Osteocyte (in vitro differentiated cells): ENCODE results near the gene SLC13A5. TPM values are rescaled to one million over a fixed set of nuclear protein-coding genes. Genes with fewer than 3 reads are reported as not detected.

Source experiments
- DNase-seq: peaks from one replicate; pipeline ENCODE4 v3.0.0; 2021; ENCODE audit warnings: mixed read lengths; ENCODE audit not compliant: unreplicated experiment; ENCODE audit errors: extremely low spot score
- H3K27ac Mint-ChIP-seq: one replicate; pipeline ENCODE4 v1.8.0; 2021; ENCODE audit warnings: mild to moderate bottlenecking, mixed read lengths; ENCODE audit not compliant: unreplicated experiment
- H3K27me3 Mint-ChIP-seq: one replicate; pipeline ENCODE4 v1.8.0; 2021; ENCODE audit warnings: mixed read lengths; ENCODE audit not compliant: unreplicated experiment
- H3K36me3 Mint-ChIP-seq: one replicate; pipeline ENCODE4 v1.8.0; 2021; ENCODE audit warnings: mixed read lengths; ENCODE audit not compliant: unreplicated experiment
- H3K4me1 Mint-ChIP-seq: one replicate; pipeline ENCODE4 v1.8.0; 2021; ENCODE audit warnings: mixed read lengths; ENCODE audit not compliant: unreplicated experiment
- H3K4me3 Mint-ChIP-seq: one replicate; pipeline ENCODE4 v1.8.0; 2021; ENCODE audit warnings: mild to moderate bottlenecking, moderate library complexity, mixed read lengths; ENCODE audit not compliant: unreplicated experiment
- H3K9me3 Mint-ChIP-seq: one replicate; pipeline ENCODE4 v1.8.0; 2021; ENCODE audit warnings: mixed read lengths; ENCODE audit not compliant: unreplicated experiment
- CTCF ChIP-seq: fragments of 200-600 bp; sonication (generic); IDR thresholded peaks from 2 replicates; pipeline ENCODE4 v1.5.0; 2021; ENCODE audit warnings: antibody characterized with exemption, mild to moderate bottlenecking, moderate library complexity
- total RNA-seq: library from RNA; stranded (reverse); gene quantifications from 2 replicates; pipeline ENCODE4 v1.2.1, GENCODE V29; 2021

The SLC13A5 gene
- total RNA-seq, 1 donor from 2014 or later = not detected

DNA sequence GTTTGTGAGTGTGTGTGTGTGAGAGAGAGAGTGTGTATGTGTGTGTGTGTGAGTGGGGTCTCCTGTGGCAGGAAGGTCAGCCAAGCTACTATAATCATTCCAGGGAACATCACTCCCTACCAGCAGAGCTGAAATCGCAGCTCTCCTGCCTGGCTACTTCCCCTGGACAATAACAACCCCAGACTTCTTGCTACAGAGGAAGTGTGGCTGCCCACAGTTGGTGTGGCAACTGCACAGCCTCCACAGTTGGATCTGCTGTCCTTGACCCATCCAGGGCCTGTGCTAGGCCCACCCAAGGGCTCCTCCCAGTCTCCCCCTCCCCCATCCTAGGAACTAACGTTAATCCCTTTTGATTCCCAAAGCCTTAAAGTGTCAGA is 1.5 kb downstream of the SLC13A5 start:
- peak; percentile 62 for DNase-seq
- H3K4me3 Mint-ChIP-seq = no peak overlapping the region
- H3K27me3 Mint-ChIP-seq = peaks cover 45% of the 10 kb centered on the region
- no peak for TF ChIP-seq CTCF
- H3K9me3 Mint-ChIP-seq = no peaks in the 10 kb centered on the region
- no peaks in the 10 kb centered on the region for H3K36me3 Mint-ChIP-seq
- no peak overlapping the region for H3K27ac Mint-ChIP-seq
- peaks cover 10% of the 10 kb centered on the region for H3K4me1 Mint-ChIP-seq

DNA sequence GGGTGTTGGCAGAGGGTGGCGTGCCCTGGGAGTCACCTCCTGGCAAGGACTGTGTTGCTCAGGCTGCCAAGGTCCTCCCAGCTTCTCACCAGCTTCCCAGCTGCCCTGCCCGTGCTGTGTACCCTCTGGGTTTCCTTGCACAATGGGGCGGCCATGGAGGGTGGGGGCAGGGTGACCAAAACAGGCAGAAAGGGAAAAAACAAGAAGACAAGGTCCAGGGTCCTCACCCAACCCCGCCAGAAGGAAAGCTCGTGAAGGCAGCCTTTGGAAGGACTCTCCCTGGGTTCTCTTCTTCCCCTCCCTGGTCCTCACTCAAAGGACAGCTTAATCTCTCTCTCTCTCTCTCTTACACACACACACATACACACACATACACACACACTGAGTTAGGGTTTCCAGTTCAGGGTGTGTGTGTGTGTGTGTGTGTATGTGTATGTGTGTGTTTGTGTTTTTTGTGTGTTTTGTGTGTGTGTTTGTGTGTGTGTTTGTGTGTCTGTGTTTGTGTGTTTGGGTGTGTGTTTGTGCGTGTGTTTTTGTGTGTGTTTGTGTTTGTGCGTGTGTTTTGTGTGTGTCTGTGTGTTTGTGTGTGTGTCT is 2.0 kb downstream of the SLC13A5 start:
- no peaks in the 10 kb centered on the region for H3K36me3 Mint-ChIP-seq
- H3K9me3 Mint-ChIP-seq = no peaks in the 10 kb centered on the region
- H3K4me1 Mint-ChIP-seq = peaks cover 10% of the 10 kb centered on the region
- peak; percentile 81 for DNase-seq
- no peak overlapping the region for H3K4me3 Mint-ChIP-seq
- no peak for TF ChIP-seq CTCF
- H3K27me3 Mint-ChIP-seq = peaks cover 48% of the 10 kb centered on the region
- H3K27ac Mint-ChIP-seq = no peak overlapping the region

- Mint-ChIP-seq H3K36me3 (no peaks in the 10 kb centered on the region), H3K27me3 (peaks cover 46% of the 10 kb centered on the region), H3K4me3 (no peak overlapping the region), H3K27ac (no peak overlapping the region), H3K9me3 (no peaks in the 10 kb centered on the region), H3K4me1 (peaks cover 10% of the 10 kb centered on the region)
- DNase-seq = peak; percentile 64
- TF ChIP-seq CTCF = no peak
These were observed 2.9 kb downstream of the SLC13A5 start for GRCh38 chr17:6710317-6710716.

- H3K27me3 Mint-ChIP-seq = peaks cover 35% of the 10 kb centered on the region
- no peak for TF ChIP-seq CTCF
- H3K27ac Mint-ChIP-seq = no peak overlapping the region
- H3K9me3 Mint-ChIP-seq = no peaks in the 10 kb centered on the region
- peak; percentile 15 for DNase-seq
- H3K4me1 Mint-ChIP-seq = peaks cover 7% of the 10 kb centered on the region
- H3K36me3 Mint-ChIP-seq = no peaks in the 10 kb centered on the region
- H3K4me3 Mint-ChIP-seq = no peak overlapping the region
These were observed 4.7 kb downstream of the SLC13A5 start for GRCh38 chr17:6708357-6708961.

DNA sequence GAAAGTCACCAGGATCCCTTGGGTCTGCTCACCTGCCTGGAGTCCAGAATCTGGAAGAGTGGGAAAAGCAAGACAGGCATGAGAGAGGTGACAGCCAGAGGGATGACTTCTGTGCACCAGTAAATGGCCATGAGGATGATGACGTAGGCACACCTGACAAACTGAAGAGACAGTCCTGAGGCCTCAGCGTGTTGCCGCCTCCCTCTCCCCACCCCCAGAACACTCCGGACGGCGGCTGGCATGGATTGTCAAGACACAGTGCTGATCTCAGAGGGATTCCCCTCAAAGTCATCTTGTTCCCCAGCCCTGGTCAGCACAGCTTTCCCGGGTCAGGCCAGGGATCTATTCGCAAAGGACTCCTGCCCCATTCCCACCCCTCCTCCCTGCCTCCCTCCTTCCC is 6.2 kb downstream of the SLC13A5 start:
- Mint-ChIP-seq H3K9me3 (no peaks in the 10 kb centered on the region), H3K4me3 (no peak overlapping the region), H3K4me1 (no peaks in the 10 kb centered on the region), H3K36me3 (no peaks in the 10 kb centered on the region), H3K27me3 (peaks cover 23% of the 10 kb centered on the region), H3K27ac (no peak overlapping the region)
- TF ChIP-seq CTCF = no peak
- peak; percentile 70 for DNase-seq
